LHCN-M2 (cell line): Measurements from ENCODE around the gene RASAL1. TPM values are rescaled to one million over a fixed set of nuclear protein-coding genes. Genes with fewer than 3 reads are reported as not detected.
A peak's percentile ranks its signal among the peaks of the same experiment; 100 is the strongest.
"Not testable (repeated sequence)": the region's sequence is repeated elsewhere in the genome, so short reads cannot be mapped to it uniquely, and the experiment has no call there.

Source experiments
- DNase-seq: peaks from one replicate; pipeline ENCODE4 v3.0.0-alpha.2; 2012; ENCODE audit warnings: low read depth
- total RNA-seq: library from RNA; depleted of rRNA; stranded (reverse); fragments of >200 nt; gene quantifications from 2 replicates; pipeline ENCODE4 v1.2.3, GENCODE V29; 2014

The RASAL1 gene
- total RNA-seq, 1 experiment from 2014 or later: not detected

- DNase-seq: no peak
These were observed 17.4 kb downstream of the RASAL1 start for GRCh38 chr12:113118142-113118541.

- DNase-seq: not testable (repeated sequence)
These were observed 17.9 kb downstream of the RASAL1 start for GRCh38 chr12:113117684-113118083.

- DNase-seq: no peak
These were observed 18.7 kb downstream of the RASAL1 start for GRCh38 chr12:113116875-113117274.

- DNase-seq: no peak
These were observed 20.0 kb downstream of the RASAL1 start for GRCh38 chr12:113115455-113116126.

- DNase-seq: no peak
These were observed 20.9 kb downstream of the RASAL1 start for GRCh38 chr12:113114447-113115178.

GRCh38 chr12:113113397-113113796 lies 22.2 kb downstream of the RASAL1 start:
- DNase-seq: no peak

- no peak for DNase-seq
These were observed 23.3 kb downstream of the RASAL1 start for GRCh38 chr12:113112043-113112899.

GRCh38 chr12:113111247-113111646 lies 24.3 kb downstream of the RASAL1 start:
- DNase-seq: no peak

GRCh38 chr12:113109872-113110599 lies 25.5 kb downstream of the RASAL1 start:
- no peak for DNase-seq

GRCh38 chr12:113109360-113109759 lies 26.2 kb downstream of the RASAL1 start:
- no peak for DNase-seq

- no peak for DNase-seq
These were observed 27.3 kb downstream of the RASAL1 start for GRCh38 chr12:113108308-113108707.

- DNase-seq: no peak
These were observed 29.2 kb downstream of the RASAL1 start for GRCh38 chr12:113106361-113106760.

GRCh38 chr12:113105606-113106271 lies 29.8 kb downstream of the RASAL1 start:
- DNase-seq: no peak

GRCh38 chr12:113104953-113105510 lies 30.5 kb downstream of the RASAL1 start:
- no peak for DNase-seq

- DNase-seq: no peak
These were observed 31.7 kb downstream of the RASAL1 start for GRCh38 chr12:113103756-113104450.

- DNase-seq: no peak
These were observed 32.8 kb downstream of the RASAL1 start for GRCh38 chr12:113102811-113103210.

- DNase-seq: no peak
These were observed 33.8 kb downstream of the RASAL1 start for GRCh38 chr12:113101751-113102150.

- no peak for DNase-seq
These were observed 35.8 kb downstream of the RASAL1 start for GRCh38 chr12:113099764-113100163.

GRCh38 chr12:113099364-113099763 lies 36.2 kb downstream of the RASAL1 start:
- no peak for DNase-seq

- peak; percentile 86 for DNase-seq
These were observed 37.0 kb downstream of the RASAL1 start for GRCh38 chr12:113098441-113099028.
